ENCODE measurements around the gene MYH3.

- no peak for TF ChIP-seq CTCF (IDR thresholded peaks at IDR 0.05; ENCODE audit: low read length)
- no peak for TF ChIP-seq EZH2 (IDR thresholded peaks at IDR 0.05; ENCODE audit: borderline replicate concordance, low read length)
Measured at GRCh38 chr17:10621397-10621796, 35.7 kb downstream of the MYH3 start.

Data from OCI-LY1 (cell line).